Thyroid gland (tissue), 4 donors: ENCODE data around the gene TNNC1. TPM values are rescaled to one million over a fixed set of nuclear protein-coding genes. Genes with fewer than 3 reads are reported as not detected.

Experiments used
- DNase-seq, 2 donors: peaks; one replicate each; pipeline ENCODE4 v3.0.0-alpha.2; 2019
- H3K27ac ChIP-seq, 3 donors: fragments of 200-600 bp; sonication (generic); 1 replicate in 2 of 3; 2 replicates in 1 of 3; pipeline ENCODE4 v1.5.1; 2016 to 2019; ENCODE audit warnings: mild to moderate bottlenecking in 1 of 3, moderate library complexity in 1 of 3
- H3K27me3 ChIP-seq: fragments of 200-600 bp; sonication (generic); one replicate; pipeline ENCODE4 v1.5.1; 2019
- H3K36me3 ChIP-seq, 2 donors: fragments of 200-600 bp; sonication (generic); one replicate each; pipeline ENCODE4 v1.5.1; 2016 to 2019
- H3K4me1 ChIP-seq, 2 donors: fragments of 200-600 bp; sonication (generic); one replicate each; pipeline ENCODE4 v1.5.1; 2017 to 2019
- H3K4me3 ChIP-seq, 3 donors: fragments of 200-600 bp; sonication (generic); replicated peaks in 1 of 3; 1 replicate in 2 of 3; 2 replicates in 1 of 3; pipeline ENCODE4 v1.5.1; 2016; ENCODE audit warnings: mild to moderate bottlenecking in 1 of 3
- H3K9me3 ChIP-seq: fragments of 200-600 bp; sonication (generic); one replicate; pipeline ENCODE4 v1.5.1; 2017
- CTCF ChIP-seq, 6 experiments: fragments of 200-600 bp in 3 of 6; fragments of 450-650 bp in 3 of 6; sonication (generic) in 3 of 6; IDR thresholded peaks; one replicate each; pipeline ENCODE4 v1.5.1; 2016 to 2019; ENCODE audit warnings: antibody characterized with exemption in 6 of 6, mild to moderate bottlenecking in 2 of 6, inconsistent platforms in 1 of 6, moderate library complexity in 1 of 6
- POLR2A ChIP-seq, 2 donors: fragments of 450-650 bp; IDR thresholded peaks; one replicate each; pipeline ENCODE4 v1.6.1; 2017; ENCODE audit warnings: antibody characterized with exemption in 2 of 2, mild to moderate bottlenecking in 2 of 2, moderate library complexity in 1 of 2
- WGBS, 2 donors: methylation state at CpG; one replicate each; pipeline ENCODE4 v1.1.5; 2017; 5-methylcytosine and 5-hydroxymethylcytosine counted together
- intact Hi-C: fragments of 100-400 bp; cut with DNase I; formaldehyde crosslinking; loops from one replicate; pipeline ENCODE4 v1.15.1; 2023
- total RNA-seq, 4 donors: library from RNA; depleted of rRNA; stranded (reverse); fragments of >200 nt; gene quantifications; one replicate each; pipeline ENCODE4 v1.2.3, GENCODE V29; 2016

The TNNC1 gene
- total RNA-seq, 4 donors from 2014 or later, result 4.0 to 43.5 (median 13.9) TPM

GRCh38 chr3:52456800-52457183 is 3.0 kb upstream of the TNNC1 start:
- no peaks in the 10 kb centered on the region for H3K9me3 ChIP-seq
- peak overlapping the region in 2 of 3 donors; percentile 60 to 95 for H3K4me3 ChIP-seq
- no peaks in the 10 kb centered on the region for H3K27me3 ChIP-seq
- peaks cover 31 to 35% of the 10 kb centered on the region in 2 donors for H3K4me1 ChIP-seq
- WGBS, 2 donors, result 80 to 81% methylated on average over 5 of the region's 5 CpGs
- no peak for DNase-seq
- intact Hi-C loops, result loop anchor here (5.0 to 10.0 kb wide), 2 partner anchors 76 to 228 kb away; partner anchors contain the start of genes GNL3, NT5DC2 and PBRM1
- peak overlapping the region; percentile 82 to 98 (median 94) for H3K27ac ChIP-seq
- peaks cover 16 to 22% of the 10 kb centered on the region in 2 donors for H3K36me3 ChIP-seq
- TF ChIP-seq CTCF (IDR thresholded peaks at IDR 0.05) (no peak), POLR2A (IDR thresholded peaks at IDR 0.05) (no peak)

GRCh38 chr3:52456169-52456799 is 2.4 kb upstream of the TNNC1 start:
- Histone ChIP-seq H3K36me3 (peaks cover 16 to 22% of the 10 kb centered on the region in 2 donors), H3K4me3 (peak overlapping the region; percentile 60 to 95 (median 61)), H3K4me1 (peaks cover 31 to 35% of the 10 kb centered on the region in 2 donors), H3K9me3 (no peaks in the 10 kb centered on the region), H3K27me3 (no peaks in the 10 kb centered on the region), H3K27ac (peak overlapping the region; percentile 82 to 98 (median 94))
- 9 to 14% methylated on average over 11 to 13 of the region's 13 CpGs for WGBS, 2 donors
- DNase-seq, result peak; percentile 40
- intact Hi-C loops, result loop anchor here (5.0 to 10.0 kb wide), 2 partner anchors 76 to 229 kb away; partner anchors contain the start of genes GNL3, NT5DC2 and PBRM1
- TF ChIP-seq POLR2A (IDR thresholded peaks at IDR 0.05) (peak in 1 of 2 donors; percentile 14), CTCF (IDR thresholded peaks at IDR 0.05) (no peak)

- intact Hi-C loops, result loop anchor here (5.0 to 10.0 kb wide), 2 partner anchors 77 to 229 kb away; partner anchors contain the start of genes GNL3, NT5DC2 and PBRM1
- H3K9me3 ChIP-seq, result no peaks in the 10 kb centered on the region
Observed at GRCh38 chr3:52455283-52456168, 1.7 kb upstream of the TNNC1 start, which contains the start of gene NISCH. Gene NISCH, plus strand, starts transcription at chr3:52455604. Its CDS starts 38 bp downstream, at chr3:52455642.

GRCh38 chr3:52454938-52455282 is 1.1 kb upstream of the TNNC1 start:
- Histone ChIP-seq H3K9me3 (no peaks in the 10 kb centered on the region), H3K36me3 (peaks cover 8 to 13% of the 10 kb centered on the region in 2 donors), H3K27ac (peak overlapping the region; percentile 91 to 98 (median 94)), H3K4me3 (peak overlapping the region; percentile 52 to 61 (median 60)), H3K27me3 (no peaks in the 10 kb centered on the region), H3K4me1 (peaks cover 37 to 45% of the 10 kb centered on the region in 2 donors)
- WGBS, 2 donors, result 56 to 68% methylated on average over 11 of the region's 11 CpGs
- intact Hi-C loops, result loop anchor here (5.0 to 10.0 kb wide), 2 partner anchors 77 to 230 kb away; partner anchors contain the start of genes GNL3, NT5DC2 and PBRM1
- TF ChIP-seq CTCF (IDR thresholded peaks at IDR 0.05) (no peak), POLR2A (IDR thresholded peaks at IDR 0.05) (no peak)
- no peak for DNase-seq

More at GRCh38 chr3:52455283-52456168, 1.7 kb upstream of the TNNC1 start, which contains the start of gene NISCH:
- DNase-seq, result peak; percentile 88 to 92
- TF ChIP-seq POLR2A (IDR thresholded peaks at IDR 0.05) (peak in 1 of 2 donors; percentile 78), CTCF (IDR thresholded peaks at IDR 0.05) (no peak)
- Histone ChIP-seq H3K4me1 (peaks cover 32 to 39% of the 10 kb centered on the region in 2 donors), H3K27me3 (no peaks in the 10 kb centered on the region), H3K4me3 (peak within 1 kb of the TSS; percentile 60 to 95 (median 61)), H3K27ac (peak within 1 kb of the TSS; percentile 91 to 98 (median 94)), H3K36me3 (peaks cover 11 to 15% of the 10 kb centered on the region in 2 donors)
- 0 to 1% methylated on average over 19 to 30 of the region's 86 CpGs for WGBS, 2 donors
